Tibial artery (tissue), 4 donors: ENCODE measurements around the gene GAL3ST3.

Source experiments
- DNase-seq, 2 donors: peaks; one replicate each; pipeline ENCODE4 v3.0.0-alpha.2; 2019
- H3K27ac ChIP-seq, 2 donors: fragments of 200-600 bp; sonication (generic) in 1 of 2; 1 replicate in 1 of 2; 2 replicates in 1 of 2; pipeline ENCODE4 v1.5.1; 2018 to 2019; ENCODE audit warnings: mild to moderate bottlenecking in 1 of 2
- H3K27me3 ChIP-seq, 2 donors: fragments of 200-600 bp; sonication (generic) in 1 of 2; one replicate each; pipeline versions ENCODE4 v1.5.1 to v1.6.0; 2016 to 2019
- H3K36me3 ChIP-seq, 3 donors: fragments of 200-600 bp; sonication (generic) in 2 of 3; one replicate each; pipeline ENCODE4 v1.5.1; 2016 to 2019; ENCODE audit warnings: mild to moderate bottlenecking in 2 of 3
- H3K4me1 ChIP-seq, 4 donors: fragments of 200-600 bp; sonication (generic) in 2 of 4; 1 replicate in 3 of 4; 2 replicates in 1 of 4; pipeline ENCODE4 v1.5.1; 2016 to 2019
- H3K4me3 ChIP-seq, 2 donors: fragments of 200-600 bp; sonication (generic) in 1 of 2; 1 replicate in 1 of 2; 2 replicates in 1 of 2; pipeline ENCODE4 v1.5.1; 2018 to 2019; ENCODE audit warnings: mild to moderate bottlenecking in 2 of 2
- H3K9me3 ChIP-seq, 3 donors: fragments of 200-600 bp; sonication (generic) in 1 of 3; one replicate each; pipeline ENCODE4 v1.5.1; 2016 to 2019
- intact Hi-C: fragments of 100-400 bp; cut with DNase I; formaldehyde crosslinking; loops from one replicate; pipeline ENCODE4 v1.15.0; 2023; ENCODE audit warnings: low total_unique reads
- TF ChIP-seq, protein P1 (sequence below), 2 experiments: fragments of 200-600 bp in 1 of 2; fragments of 450-650 bp in 1 of 2; IDR thresholded peaks; one replicate each; pipeline ENCODE4 v1.5.1; 2017 to 2019; ENCODE audit warnings: antibody characterized with exemption in 2 of 2, mild to moderate bottlenecking in 1 of 2, moderate library complexity in 1 of 2

Gene GAL3ST3

DNA sequence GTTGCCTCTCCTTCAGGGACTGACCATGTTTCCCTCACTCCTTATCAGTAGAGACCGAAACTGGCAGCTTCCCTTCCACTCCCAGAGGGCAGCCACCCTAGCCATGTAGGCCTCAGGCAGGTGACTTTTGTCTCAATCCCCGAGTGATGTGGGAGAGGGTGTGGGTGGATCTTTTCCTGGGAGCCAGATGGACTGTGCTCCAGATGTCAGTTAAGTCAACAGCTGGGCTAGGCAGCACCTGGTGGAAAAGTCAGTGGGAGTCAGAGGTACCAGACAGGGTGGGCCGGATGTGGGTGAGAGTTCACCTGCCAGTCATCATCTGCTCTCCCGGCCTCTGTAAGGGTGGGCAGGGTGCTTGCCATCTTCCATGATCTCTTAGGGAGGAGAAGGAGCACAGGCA is 44.8 kb downstream of the GAL3ST3 start:
- Histone ChIP-seq H3K27me3 (no peaks in the 10 kb centered on the region), H3K9me3 (no peaks in the 10 kb centered on the region), H3K36me3 (peaks cover 18 to 44% (median 26%) of the 10 kb centered on the region in 3 donors), H3K4me1 (peaks cover 0 to 33% (median 21%) of the 10 kb centered on the region in 4 donors), H3K27ac (peak overlapping the region; percentile 1 to 8), H3K4me3 (no peak overlapping the region)
- intact Hi-C loops, result loop anchor here (5.0 kb wide), 1 partner anchor 42 kb away; the partner anchor contains the start of gene SART1
- TF ChIP-seq, protein P1, sequence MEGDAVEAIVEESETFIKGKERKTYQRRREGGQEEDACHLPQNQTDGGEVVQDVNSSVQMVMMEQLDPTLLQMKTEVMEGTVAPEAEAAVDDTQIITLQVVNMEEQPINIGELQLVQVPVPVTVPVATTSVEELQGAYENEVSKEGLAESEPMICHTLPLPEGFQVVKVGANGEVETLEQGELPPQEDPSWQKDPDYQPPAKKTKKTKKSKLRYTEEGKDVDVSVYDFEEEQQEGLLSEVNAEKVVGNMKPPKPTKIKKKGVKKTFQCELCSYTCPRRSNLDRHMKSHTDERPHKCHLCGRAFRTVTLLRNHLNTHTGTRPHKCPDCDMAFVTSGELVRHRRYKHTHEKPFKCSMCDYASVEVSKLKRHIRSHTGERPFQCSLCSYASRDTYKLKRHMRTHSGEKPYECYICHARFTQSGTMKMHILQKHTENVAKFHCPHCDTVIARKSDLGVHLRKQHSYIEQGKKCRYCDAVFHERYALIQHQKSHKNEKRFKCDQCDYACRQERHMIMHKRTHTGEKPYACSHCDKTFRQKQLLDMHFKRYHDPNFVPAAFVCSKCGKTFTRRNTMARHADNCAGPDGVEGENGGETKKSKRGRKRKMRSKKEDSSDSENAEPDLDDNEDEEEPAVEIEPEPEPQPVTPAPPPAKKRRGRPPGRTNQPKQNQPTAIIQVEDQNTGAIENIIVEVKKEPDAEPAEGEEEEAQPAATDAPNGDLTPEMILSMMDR (IDR thresholded peaks at IDR 0.05), result no peak
- DNase-seq, result no peak

DNA sequence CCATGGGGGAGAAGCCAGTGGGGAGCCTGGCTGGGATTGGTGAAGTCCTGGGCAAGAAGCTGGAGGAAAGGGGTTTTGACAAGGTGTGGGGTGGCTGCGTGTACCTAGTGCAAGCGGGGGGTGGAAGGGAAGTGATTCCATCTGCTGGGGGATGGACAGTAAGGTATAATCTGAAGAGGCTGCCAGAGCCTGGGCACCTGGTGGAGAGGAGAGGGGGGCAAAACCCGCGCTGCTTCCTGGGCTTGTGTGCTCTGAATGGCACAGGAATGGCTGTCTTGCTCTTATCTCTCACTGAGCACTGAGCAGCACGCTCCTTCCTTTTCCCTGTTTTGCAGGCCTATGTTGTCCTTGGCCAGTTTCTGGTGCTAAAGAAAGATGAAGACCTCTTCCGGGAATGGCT is 45.7 kb downstream of the GAL3ST3 start:
- Histone ChIP-seq H3K4me3 (peak overlapping the region; percentile 83 to 84), H3K9me3 (no peaks in the 10 kb centered on the region), H3K27me3 (no peaks in the 10 kb centered on the region), H3K36me3 (peaks cover 26 to 53% (median 35%) of the 10 kb centered on the region in 3 donors), H3K27ac (peak overlapping the region; percentile 87 to 93), H3K4me1 (peaks cover 0 to 33% (median 21%) of the 10 kb centered on the region in 4 donors)
- DNase-seq, result no peak
- intact Hi-C loops, result loop anchor here (5.0 kb wide), 1 partner anchor 41 kb away; the partner anchor contains the start of gene SART1
- TF ChIP-seq, protein P1 (IDR thresholded peaks at IDR 0.05), result no peak

DNA sequence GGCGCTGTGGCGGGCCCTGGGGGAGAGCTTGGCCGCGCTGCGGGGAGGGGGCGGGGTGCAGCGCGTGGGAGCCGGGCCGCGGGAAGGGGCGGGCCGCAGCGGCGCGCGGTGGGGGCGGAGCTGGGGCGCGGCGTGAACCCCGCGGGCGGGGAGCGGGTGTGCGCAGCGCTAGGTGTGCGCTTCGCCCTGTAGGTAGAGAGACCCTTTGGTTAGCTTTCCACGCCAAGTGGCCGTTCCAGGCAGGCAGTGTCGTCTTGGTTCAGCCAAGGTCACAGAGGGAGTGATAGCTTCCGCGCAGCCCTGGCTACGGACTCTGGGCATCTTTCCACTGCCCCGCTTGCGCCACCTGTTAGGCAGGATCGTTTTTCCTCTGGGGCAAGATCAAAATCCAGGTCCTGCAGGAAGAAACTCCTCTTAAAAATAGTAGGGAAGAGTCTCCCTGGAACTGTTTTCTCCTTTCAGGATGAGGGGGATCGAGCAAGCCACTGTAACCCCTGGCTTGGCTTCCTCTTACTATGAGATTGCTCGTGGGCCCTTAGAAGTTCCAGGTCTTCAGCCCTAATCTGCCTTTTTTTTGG is 46.2 kb downstream of the GAL3ST3 start:
- intact Hi-C loops, result loop anchor here (5.0 kb wide), 1 partner anchor 40 kb away; the partner anchor contains the start of gene SART1
- H3K36me3 ChIP-seq, result peaks cover 32 to 59% (median 41%) of the 10 kb centered on the region in 3 donors
- DNase-seq, result peak; percentile 48 to 80

DNA sequence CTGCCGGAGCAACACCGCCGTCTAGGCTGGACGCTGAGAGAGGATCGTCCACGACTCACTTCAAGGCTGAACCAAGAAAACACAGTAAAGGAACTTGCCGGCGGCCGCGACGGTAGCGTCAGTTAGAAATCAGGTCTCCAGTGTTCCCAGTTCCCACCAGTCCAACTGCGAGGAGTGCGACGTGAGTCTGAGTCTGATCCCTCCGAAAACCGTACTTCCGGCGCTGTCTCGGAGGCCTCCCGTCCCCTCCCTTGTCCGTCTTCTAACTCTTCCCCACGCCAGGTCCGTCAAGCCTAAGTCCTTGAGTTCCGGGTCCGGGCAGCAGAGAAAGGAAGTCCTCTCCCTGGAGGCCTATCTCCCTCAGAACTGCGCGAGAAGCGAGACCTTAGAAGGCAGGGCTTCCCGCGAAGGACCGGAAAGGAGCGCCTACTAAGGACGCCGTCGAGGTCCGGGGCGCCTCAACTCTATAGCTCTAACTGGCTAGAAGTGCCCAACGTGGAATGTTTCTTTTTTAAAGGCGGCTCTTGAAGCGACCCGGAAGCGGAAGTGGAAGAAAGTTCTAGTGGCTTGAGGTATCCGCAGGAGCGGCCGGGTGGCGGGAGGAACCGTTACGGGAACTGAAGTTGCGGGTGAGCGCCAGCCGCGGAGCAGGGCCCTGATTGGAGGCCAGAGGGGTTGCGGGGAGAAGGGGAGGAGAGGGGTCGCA is 46.9 kb downstream of the GAL3ST3 start, which contains the start of the genes BANF1 and EIF1AD:
TSS of gene BANF1 (plus strand) at position 562 of the 706 bp plus-strand sequence. CDS start 748 bp downstream, outside the sequence.
TSS of gene EIF1AD (minus strand) at position 216 of the 706 bp plus-strand sequence. CDS start 1,768 bp downstream, outside the sequence.
- Histone ChIP-seq H3K4me3 (peak within 1 kb of the TSS; percentile 83 to 84), H3K27me3 (no peaks in the 10 kb centered on the region), H3K27ac (peak within 1 kb of the TSS; percentile 87 to 93), H3K36me3 (peaks cover 38 to 65% (median 47%) of the 10 kb centered on the region in 3 donors), H3K4me1 (peaks cover 0 to 33% (median 21%) of the 10 kb centered on the region in 4 donors), H3K9me3 (no peaks in the 10 kb centered on the region)
- peak; percentile 92 to 96 for DNase-seq
- intact Hi-C loops, result loop anchor here (1.0 to 5.0 kb wide), 2 partner anchors 19 to 40 kb away; partner anchors contain the start of gene SART1
- TF ChIP-seq, protein P1 (IDR thresholded peaks at IDR 0.05), result no peak

More for the DNA sequence above, 46.2 kb downstream of the GAL3ST3 start:
- H3K27me3 ChIP-seq, result no peaks in the 10 kb centered on the region
- H3K9me3 ChIP-seq, result no peaks in the 10 kb centered on the region
- peak overlapping the region; percentile 83 to 84 for H3K4me3 ChIP-seq
- TF ChIP-seq, protein P1 (IDR thresholded peaks at IDR 0.05), result no peak
- peaks cover 0 to 33% (median 21%) of the 10 kb centered on the region in 4 donors for H3K4me1 ChIP-seq
- peak overlapping the region; percentile 87 to 93 for H3K27ac ChIP-seq

DNA sequence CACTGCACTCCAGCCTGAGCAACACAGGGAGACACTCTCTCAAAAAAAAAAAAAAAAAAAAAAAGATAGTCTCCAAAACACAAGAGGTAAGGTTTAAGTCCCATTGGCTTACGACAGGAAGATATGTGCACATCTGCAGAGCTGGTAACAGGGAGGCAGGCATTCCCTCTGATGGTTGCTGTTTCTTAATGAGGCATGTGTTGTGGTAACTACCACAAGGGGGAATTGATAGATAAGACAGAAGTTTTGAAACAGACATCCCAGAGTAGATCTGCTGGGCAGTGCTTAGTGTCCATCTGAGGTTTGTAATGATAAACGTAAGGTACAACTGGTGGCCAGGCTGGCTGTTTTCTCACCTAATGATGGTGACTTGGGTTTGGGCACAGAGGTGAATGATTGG is 51.7 kb downstream of the GAL3ST3 start:
- Histone ChIP-seq H3K4me3 (no peak overlapping the region), H3K36me3 (peaks cover 31 to 42% (median 37%) of the 10 kb centered on the region in 3 donors), H3K27me3 (no peaks in the 10 kb centered on the region), H3K9me3 (no peaks in the 10 kb centered on the region), H3K27ac (no peak overlapping the region), H3K4me1 (peaks cover 0 to 21% (median 12%) of the 10 kb centered on the region in 4 donors)
- no peak for DNase-seq
- TF ChIP-seq, protein P1 (IDR thresholded peaks at IDR 0.05), result no peak
- intact Hi-C loops, result no loop called here
